HG03064 (cell line): ENCODE measurements around the gene ANO2.
"Not testable (repeated sequence)": the region's sequence is repeated elsewhere in the genome, so short reads cannot be mapped to it uniquely, and the experiment has no call there.

Experiments
- ATAC-seq: cut with Tn5 transposase; IDR thresholded peaks from one replicate; pipeline ENCODE4 v1.9.1; 2021; ENCODE audit warnings: low read depth; ENCODE audit not compliant: unreplicated experiment

The ANO2 gene

DNA sequence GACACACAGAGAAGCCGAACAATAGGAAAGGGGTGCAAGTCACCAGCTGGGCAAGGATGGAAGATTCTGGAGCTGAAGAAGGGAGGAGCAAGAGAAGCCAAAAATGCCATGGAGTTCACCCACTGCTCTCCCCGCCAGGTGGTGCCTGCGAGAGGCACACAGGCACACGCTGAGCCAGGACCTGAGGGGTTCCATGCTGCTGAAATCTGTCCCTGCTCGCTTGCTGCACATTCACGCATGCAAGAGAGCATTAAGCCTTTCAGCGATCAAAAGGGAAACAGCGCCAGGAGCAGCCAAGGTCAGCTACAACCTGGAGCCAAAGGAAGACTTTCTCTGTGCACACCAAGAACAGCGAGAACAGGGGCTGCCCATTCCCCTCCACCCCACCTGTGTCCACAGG, 104.1 kb downstream of the ANO2 start:
- no peak for ATAC-seq

DNA sequence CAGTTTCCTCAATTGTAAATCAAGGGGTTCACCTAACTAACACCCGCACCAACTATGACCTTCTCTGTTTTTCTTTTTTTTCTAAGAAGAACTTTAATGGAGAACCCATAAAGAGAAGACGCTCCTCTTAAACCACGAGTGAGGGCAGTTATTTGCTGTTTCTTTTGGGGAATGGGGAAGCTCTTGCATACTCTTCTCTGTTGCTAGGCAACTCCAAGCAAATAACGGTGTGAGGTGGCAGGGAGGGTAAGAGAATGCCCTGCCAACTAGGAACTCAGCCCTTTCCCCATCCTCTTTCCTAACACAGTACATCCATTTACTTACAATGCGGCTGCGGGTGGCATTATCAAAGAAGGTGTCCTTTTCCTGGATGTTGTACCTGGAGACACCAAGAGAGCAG, 114.9 kb downstream of the ANO2 start:
- ATAC-seq, result no peak

GRCh38 chr12:5827591-5827990, 117.5 kb downstream of the ANO2 start:
- ATAC-seq, result no peak

- not testable (repeated sequence) for ATAC-seq
These were observed 119.3 kb downstream of the ANO2 start for GRCh38 chr12:5825761-5826160.

DNA sequence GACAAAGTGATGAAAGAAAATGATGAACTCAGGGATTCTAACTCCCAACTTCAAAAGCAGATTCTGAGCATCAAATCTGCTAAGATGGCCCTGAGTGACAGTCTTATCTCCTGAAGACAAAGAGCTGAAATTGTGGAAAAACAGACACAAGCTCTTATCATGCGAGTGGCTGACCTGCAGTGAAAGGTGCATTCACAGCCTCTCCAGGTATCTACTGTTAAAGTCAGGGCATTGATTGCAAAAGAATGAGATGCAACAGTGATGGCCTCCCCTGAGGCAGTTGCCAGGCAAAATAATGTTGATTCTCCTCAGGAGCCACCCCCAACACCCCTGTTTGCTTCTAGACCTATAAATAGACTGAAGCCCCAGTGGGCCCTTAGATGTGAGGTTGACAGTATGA, 126.2 kb downstream of the ANO2 start:
- ATAC-seq, result not testable (repeated sequence)

GRCh38 chr12:5817246-5817645, 127.8 kb downstream of the ANO2 start:
- ATAC-seq, result no peak

GRCh38 chr12:5809586-5809985, 135.5 kb downstream of the ANO2 start:
- ATAC-seq, result no peak

DNA sequence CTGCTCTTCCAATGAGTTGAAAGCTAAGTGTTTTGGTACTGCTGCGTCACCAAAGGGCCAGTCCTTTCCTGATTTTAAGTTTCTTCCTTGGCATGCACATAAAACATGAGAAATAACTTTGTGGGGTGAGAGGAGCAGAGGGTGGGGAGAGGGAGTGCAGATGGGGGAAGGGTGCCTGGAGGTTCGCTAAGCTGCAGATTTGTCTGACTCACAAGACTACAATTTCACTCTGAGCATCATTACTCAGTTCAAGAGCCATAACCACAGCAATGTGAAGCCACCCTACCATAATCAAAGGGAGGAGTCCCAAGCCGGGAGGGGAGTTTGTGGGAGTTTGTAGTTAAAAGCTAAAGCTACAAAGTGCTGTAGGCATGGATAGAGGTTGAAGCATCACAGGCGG, 136.1 kb downstream of the ANO2 start:
- no peak for ATAC-seq

DNA sequence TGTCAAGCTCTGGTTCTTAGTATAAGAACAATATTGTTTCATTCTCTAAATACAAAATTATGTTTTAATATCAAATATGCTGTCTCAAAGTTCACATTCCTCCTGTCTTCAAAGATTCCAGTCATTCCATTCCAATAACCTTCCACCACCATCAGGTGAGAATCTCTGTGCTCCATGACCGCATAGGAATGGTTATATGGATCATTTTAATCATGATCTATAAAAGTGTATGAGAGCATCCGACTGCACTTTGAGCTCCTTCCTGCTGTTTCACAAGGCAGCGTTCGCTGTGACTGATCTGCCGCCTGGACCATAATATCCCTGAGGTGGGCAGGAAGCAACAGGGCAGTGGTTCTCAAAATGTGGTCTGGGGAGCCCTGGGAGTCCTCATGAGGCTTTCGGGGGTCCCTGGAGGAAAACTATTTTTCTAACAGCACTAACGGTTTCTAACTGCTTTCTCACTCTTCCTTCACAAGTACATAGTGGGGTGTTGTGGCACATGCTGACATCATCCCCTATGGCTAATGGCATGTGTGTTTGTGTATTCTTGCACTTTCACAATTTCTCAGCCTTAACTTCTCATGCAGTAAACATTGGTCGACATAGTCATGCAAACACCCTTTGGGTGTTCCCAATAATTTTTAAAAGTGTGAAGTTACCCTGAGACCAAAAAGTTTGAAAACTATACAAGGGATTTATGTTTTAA, 137.4 kb downstream of the ANO2 start:
- ATAC-seq, result no peak

GRCh38 chr12:5807090-5807414, 138.0 kb downstream of the ANO2 start:
- ATAC-seq, result no peak

- no peak for ATAC-seq
These were observed 138.5 kb downstream of the ANO2 start for GRCh38 chr12:5806371-5807089.

DNA sequence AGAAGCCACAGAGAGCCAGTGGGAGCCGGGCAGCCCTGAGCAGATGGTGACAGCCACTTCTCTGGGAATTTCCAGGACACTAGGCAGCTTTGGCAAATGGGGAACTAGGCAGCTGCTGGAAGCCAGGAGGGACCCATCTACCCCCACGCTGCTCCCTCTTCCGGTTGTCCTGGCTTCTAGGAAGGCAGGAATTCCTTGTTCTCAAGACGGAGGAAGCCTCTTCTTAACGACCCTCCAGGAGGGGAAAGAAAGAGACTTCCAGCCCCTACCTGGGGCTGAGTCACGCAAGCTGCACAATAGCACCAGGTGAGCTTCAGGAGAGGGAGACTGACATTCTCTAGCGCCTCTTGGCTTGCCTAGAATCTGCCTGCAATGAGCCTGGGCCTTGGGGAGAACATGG, 141.5 kb downstream of the ANO2 start:
- ATAC-seq, result no peak

GRCh38 chr12:5798242-5799015, 146.6 kb downstream of the ANO2 start:
- ATAC-seq, result no peak

DNA sequence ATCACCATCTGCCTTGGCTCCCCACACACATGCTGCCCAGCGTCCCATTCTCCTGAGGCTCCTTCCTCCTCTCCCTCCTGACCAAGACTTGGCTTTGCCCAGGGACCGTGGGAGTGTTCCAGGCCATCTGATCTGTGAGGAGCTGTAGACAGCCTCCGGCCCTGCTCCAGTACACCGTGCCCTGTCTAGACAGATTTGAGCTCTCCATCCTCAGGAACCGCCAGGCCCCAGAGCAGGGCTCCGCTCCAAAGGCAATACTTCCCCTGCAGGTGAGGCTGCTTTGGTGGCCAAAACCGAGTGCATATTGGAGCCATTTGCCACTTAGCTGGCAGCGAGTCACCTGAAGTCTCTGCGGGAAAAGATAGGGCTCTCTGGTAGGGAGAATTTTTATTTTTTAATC, 147.4 kb downstream of the ANO2 start:
- no peak for ATAC-seq

DNA sequence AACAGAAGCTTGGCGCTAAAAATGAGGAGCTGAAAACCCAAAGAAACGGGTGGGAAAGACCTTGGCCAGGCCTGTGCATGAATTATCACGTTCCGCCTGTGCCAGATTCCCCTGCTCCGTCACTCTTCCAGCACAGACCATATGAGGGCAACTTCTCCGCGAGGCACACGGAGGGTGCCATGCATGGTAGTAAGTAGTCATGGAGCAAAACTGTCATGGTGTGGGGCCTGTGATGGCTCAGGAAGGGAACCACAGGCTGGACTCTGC, 148.2 kb downstream of the ANO2 start:
- ATAC-seq, result no peak

- ATAC-seq, result no peak
These were observed 148.7 kb downstream of the ANO2 start for GRCh38 chr12:5796171-5796958.

GRCh38 chr12:5794156-5794555, 150.9 kb downstream of the ANO2 start:
- ATAC-seq, result no peak

DNA sequence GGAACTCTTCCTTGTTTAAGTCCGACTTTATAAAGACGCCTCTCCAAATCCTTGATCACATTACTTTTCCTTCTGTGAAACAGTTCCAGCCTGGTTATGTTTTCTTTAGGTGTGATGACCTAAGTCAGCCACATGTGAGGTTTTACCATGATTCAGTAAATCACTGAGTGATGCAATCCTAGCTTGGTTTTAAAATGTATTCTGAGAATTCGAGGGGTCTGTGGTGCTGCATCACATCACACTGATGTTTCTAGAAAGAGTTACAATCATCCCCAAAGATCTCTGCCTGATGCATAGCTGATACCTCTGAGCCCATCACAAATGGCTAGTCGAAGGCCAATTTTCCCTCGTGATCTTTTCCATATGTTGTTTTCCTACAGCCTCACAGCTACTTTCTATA, 152.7 kb downstream of the ANO2 start:
- no peak for ATAC-seq

GRCh38 chr12:5789469-5789968, 155.5 kb downstream of the ANO2 start:
- no peak for ATAC-seq

GRCh38 chr12:5787828-5788227, 157.2 kb downstream of the ANO2 start:
- no peak for ATAC-seq

DNA sequence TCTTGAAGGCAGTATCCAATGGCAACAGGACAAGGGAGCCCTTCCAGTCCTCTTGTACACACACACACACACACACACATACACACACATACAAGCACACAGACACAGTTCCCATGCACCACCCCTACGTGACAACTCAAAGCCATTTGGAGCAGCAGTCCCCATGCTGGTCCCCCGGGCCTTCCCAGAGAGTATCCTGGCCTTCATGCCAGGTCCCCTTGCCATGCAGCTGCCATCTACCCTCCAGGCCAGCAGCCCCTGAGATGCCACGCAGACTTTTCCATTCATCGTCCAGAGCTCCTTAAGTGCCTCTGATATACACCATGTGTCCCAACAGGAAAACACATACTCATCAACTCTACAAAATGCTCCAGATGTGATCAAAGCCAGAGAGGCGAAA, 159.5 kb downstream of the ANO2 start:
- no peak for ATAC-seq
